ENCODE results near the gene ST8SIA6.

DNA sequence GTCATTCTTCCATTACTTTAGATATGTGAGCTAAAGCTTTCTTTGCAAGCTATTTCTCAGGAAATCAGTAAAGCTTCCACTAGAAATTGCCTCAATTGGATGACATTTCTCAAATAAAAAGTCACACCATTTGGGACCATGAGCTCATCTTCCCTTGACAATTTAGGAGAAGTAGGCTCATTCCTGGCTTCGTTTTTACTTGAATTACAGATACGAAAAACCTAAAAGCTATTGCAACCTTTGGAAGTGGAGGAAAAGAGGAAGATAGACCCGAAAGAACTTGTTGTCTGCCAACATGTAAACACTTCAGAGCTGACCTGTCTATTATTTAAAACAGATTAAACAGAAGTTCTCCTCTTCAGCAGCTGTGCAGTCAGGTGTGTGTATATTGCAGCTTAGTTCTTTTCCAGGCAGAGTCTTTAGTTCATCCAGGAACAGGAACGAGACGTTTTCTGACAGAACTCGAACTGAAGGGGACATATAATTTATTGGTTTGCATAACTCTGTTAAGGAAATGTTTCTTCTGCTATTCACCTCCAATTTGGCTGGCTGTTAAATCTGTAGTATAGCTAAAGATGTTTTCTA, 43.1 kb upstream of the ST8SIA6 start:
- TF ChIP-seq HOXA7 (CRISPR knock-in tag; IDR thresholded peaks at IDR 0.05) = no peak
- no peak for TF ChIP-seq NR3C1 (IDR thresholded peaks at IDR 0.05)
- TF ChIP-seq, protein P1, sequence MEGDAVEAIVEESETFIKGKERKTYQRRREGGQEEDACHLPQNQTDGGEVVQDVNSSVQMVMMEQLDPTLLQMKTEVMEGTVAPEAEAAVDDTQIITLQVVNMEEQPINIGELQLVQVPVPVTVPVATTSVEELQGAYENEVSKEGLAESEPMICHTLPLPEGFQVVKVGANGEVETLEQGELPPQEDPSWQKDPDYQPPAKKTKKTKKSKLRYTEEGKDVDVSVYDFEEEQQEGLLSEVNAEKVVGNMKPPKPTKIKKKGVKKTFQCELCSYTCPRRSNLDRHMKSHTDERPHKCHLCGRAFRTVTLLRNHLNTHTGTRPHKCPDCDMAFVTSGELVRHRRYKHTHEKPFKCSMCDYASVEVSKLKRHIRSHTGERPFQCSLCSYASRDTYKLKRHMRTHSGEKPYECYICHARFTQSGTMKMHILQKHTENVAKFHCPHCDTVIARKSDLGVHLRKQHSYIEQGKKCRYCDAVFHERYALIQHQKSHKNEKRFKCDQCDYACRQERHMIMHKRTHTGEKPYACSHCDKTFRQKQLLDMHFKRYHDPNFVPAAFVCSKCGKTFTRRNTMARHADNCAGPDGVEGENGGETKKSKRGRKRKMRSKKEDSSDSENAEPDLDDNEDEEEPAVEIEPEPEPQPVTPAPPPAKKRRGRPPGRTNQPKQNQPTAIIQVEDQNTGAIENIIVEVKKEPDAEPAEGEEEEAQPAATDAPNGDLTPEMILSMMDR (IDR thresholded peaks at IDR 0.05) = no peak
- no peak for TF ChIP-seq KDM5A (IDR thresholded peaks at IDR 0.05)
- no peak for TF ChIP-seq GATA3 (IDR thresholded peaks at IDR 0.05; ENCODE audit: borderline replicate concordance)
- TF ChIP-seq POLR2A (IDR thresholded peaks at IDR 0.05; ENCODE audit: low read length) = no peak
- no peak for TF ChIP-seq CEBPB (IDR thresholded peaks at IDR 0.05)
- TF ChIP-seq SMC3 (IDR thresholded peaks at IDR 0.05) = no peak
